Measurements from ENCODE around the gene ATP8B1. TPM values are rescaled to one million over a fixed set of nuclear protein-coding genes. Genes with fewer than 3 reads are reported as not detected.
A peak's percentile ranks its signal among the peaks of the same experiment; 100 is the strongest.

The ATP8B1 gene
- total and polyA plus RNA-seq, 9 of the 15 experiments (the other 6 are each of a cell fraction or from before 2014, with no cell fraction given) = 0.01 to 0.22 (median 0.03) TPM; not detected in 3

DNA sequence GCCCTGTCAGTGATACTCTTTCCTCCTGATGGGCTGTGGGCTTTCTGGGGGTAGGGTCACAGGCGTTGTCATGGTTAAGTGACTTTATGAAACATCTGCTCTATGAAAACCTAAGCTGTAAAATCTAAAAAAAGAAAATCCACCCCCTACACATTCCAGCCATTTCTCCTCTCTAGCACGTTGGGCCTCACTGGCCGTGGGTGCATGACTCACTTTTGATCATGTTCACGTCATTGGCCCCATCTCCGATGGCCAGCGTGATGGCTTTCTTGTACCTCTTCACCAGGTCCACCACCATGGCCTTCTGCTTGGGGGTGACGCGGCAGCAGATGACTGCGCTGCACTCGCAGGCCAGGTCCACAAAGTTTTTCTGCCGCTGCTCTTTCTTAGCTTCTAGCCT is 142.2 kb downstream of the ATP8B1 start:
- Histone ChIP-seq H2AFZ (ENCODE audit: low read depth, low read length) (peak overlapping the region; percentile 76), H3K27ac (ENCODE audit: extremely low read depth, low read depth, low read length) (peak overlapping the region; percentile 22; the same call in 1 of the 3 replicates), H3K9me3 (replicated peaks; ENCODE audit: control insufficient read depth, insufficient read depth, low read depth, low read length) (no peaks in the 10 kb centered on the region), H3K4me2 (ENCODE audit: insufficient read depth, low read length) (no peak overlapping the region), H3K4me1 (replicated peaks in 1 of 2; ENCODE audit: control insufficient read depth in 2 of 2, insufficient read depth in 2 of 2, low read length in 2 of 2) (peaks cover 10 to 28% of the 10 kb centered on the region in 2 experiments; a peak in 4 of 5 replicates), H3K36me3 (ENCODE audit: control insufficient read depth, insufficient read depth, low read length) (no peaks in the 10 kb centered on the region), H3K27me3 (ENCODE audit: control insufficient read depth in 2 of 2, insufficient read depth in 2 of 2, low read length in 2 of 2) (no peaks in the 10 kb centered on the region), H4K20me1 (replicated peaks; ENCODE audit: control insufficient read depth, insufficient read depth, low read length) (no peaks in the 10 kb centered on the region), H3K79me2 (ENCODE audit: control insufficient read depth, insufficient read depth, low read length) (no peaks in the 10 kb centered on the region), H3K9me1 (ENCODE audit: control insufficient read depth, insufficient read depth, low read length) (no peaks in the 10 kb centered on the region), H3K9ac (ENCODE audit: insufficient read depth in 1 of 2, low read depth in 2 of 2, low read length in 2 of 2) (no peak overlapping the region), H3K4me3 (no peak overlapping the region)
- no TSS peak for BruUV-seq (replicated peaks)
- CTCF ChIA-PET (ENCODE audit: low intra/inter-chr PET ratio) = no interaction called here
- 31% methylated on average over 7 of the region's 11 CpGs for WGBS (ENCODE audit: insufficient coverage, low coverage, missing lambda C conversion rate)
- intact Hi-C loops (cut with micrococcal nuclease) (no loop called here), in situ Hi-C loops (cut with MboI) (no loop called here)
- FAIRE-seq = peak; percentile 71
- peak; percentile 30; the same call in 1 of the 3 replicates for ATAC-seq
- DNase-seq (ENCODE audit: extremely low read depth in 1 of 4, low spot score in 3 of 4) = peak; percentile 21 to 63 (median 32)
- POLR2A ChIA-PET = interaction anchor here (1.0 kb wide), 1 partner anchor 46 kb away, joined by 3 read pairs; no protein-coding TSS in a partner anchor
- TF ChIP-seq SETDB1 (IDR thresholded peaks at IDR 0.05; ENCODE audit: low read length) = no peak
- TF ChIP-seq, protein P1, sequence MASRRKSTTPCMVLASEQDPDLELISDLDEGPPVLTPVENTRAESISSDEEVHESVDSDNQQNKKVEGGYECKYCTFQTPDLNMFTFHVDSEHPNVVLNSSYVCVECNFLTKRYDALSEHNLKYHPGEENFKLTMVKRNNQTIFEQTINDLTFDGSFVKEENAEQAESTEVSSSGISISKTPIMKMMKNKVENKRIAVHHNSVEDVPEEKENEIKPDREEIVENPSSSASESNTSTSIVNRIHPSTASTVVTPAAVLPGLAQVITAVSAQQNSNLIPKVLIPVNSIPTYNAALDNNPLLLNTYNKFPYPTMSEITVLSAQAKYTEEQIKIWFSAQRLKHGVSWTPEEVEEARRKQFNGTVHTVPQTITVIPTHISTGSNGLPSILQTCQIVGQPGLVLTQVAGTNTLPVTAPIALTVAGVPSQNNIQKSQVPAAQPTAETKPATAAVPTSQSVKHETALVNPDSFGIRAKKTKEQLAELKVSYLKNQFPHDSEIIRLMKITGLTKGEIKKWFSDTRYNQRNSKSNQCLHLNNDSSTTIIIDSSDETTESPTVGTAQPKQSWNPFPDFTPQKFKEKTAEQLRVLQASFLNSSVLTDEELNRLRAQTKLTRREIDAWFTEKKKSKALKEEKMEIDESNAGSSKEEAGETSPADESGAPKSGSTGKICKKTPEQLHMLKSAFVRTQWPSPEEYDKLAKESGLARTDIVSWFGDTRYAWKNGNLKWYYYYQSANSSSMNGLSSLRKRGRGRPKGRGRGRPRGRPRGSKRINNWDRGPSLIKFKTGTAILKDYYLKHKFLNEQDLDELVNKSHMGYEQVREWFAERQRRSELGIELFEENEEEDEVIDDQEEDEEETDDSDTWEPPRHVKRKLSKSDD (conservative IDR thresholded peaks at IDR 0.05; ENCODE audit: low read length) = no peak
- TF ChIP-seq, protein P2, sequence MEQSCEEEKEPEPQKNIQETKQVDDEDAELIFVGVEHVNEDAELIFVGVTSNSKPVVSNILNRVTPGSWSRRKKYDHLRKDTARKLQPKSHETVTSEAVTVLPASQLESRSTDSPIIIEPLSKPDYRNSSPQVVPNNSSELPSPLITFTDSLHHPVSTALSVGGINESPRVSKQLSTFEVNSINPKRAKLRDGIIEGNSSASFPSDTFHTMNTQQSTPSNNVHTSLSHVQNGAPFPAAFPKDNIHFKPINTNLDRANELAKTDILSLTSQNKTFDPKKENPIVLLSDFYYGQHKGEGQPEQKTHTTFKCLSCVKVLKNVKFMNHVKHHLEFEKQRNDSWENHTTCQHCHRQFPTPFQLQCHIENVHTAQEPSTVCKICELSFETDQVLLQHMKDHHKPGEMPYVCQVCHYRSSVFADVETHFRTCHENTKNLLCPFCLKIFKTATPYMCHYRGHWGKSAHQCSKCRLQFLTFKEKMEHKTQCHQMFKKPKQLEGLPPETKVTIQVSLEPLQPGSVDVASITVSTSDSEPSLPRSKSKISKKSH (CRISPR knock-in tag; IDR thresholded peaks at IDR 0.05) = no peak
- no peak for TF ChIP-seq FUS (optimal IDR thresholded peaks at IDR 0.05; ENCODE audit: low read depth, low read length)
- no peak for TF ChIP-seq TSC22D4 (tag; IDR thresholded peaks at IDR 0.05)
- TF ChIP-seq, protein P3, sequence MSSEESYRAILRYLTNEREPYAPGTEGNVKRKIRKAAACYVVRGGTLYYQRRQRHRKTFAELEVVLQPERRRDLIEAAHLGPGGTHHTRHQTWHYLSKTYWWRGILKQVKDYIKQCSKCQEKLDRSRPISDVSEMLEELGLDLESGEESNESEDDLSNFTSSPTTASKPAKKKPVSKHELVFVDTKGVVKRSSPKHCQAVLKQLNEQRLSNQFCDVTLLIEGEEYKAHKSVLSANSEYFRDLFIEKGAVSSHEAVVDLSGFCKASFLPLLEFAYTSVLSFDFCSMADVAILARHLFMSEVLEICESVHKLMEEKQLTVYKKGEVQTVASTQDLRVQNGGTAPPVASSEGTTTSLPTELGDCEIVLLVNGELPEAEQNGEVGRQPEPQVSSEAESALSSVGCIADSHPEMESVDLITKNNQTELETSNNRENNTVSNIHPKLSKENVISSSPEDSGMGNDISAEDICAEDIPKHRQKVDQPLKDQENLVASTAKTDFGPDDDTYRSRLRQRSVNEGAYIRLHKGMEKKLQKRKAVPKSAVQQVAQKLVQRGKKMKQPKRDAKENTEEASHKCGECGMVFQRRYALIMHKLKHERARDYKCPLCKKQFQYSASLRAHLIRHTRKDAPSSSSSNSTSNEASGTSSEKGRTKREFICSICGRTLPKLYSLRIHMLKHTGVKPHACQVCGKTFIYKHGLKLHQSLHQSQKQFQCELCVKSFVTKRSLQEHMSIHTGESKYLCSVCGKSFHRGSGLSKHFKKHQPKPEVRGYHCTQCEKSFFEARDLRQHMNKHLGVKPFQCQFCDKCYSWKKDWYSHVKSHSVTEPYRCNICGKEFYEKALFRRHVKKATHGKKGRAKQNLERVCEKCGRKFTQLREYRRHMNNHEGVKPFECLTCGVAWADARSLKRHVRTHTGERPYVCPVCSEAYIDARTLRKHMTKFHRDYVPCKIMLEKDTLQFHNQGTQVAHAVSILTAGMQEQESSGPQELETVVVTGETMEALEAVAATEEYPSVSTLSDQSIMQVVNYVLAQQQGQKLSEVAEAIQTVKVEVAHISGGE (CRISPR knock-in tag; IDR thresholded peaks at IDR 0.05) = no peak
- no peak for TF ChIP-seq TBL1XR1 (IDR thresholded peaks at IDR 0.05; ENCODE audit: low read length in 2 of 2)
- no peak for TF ChIP-seq ZC3H11A (IDR thresholded peaks at IDR 0.05; ENCODE audit: low read depth, low read length)
- TF ChIP-seq ETV6 (IDR thresholded peaks at IDR 0.05; ENCODE audit: borderline replicate concordance in 1 of 2, low read depth in 2 of 2, low read length in 1 of 2) = no peak
- no peak for TF ChIP-seq ETV6 (CRISPR knock-in tag; IDR thresholded peaks at IDR 0.05; ENCODE audit: borderline replicate concordance)
- TF ChIP-seq, protein P4, sequence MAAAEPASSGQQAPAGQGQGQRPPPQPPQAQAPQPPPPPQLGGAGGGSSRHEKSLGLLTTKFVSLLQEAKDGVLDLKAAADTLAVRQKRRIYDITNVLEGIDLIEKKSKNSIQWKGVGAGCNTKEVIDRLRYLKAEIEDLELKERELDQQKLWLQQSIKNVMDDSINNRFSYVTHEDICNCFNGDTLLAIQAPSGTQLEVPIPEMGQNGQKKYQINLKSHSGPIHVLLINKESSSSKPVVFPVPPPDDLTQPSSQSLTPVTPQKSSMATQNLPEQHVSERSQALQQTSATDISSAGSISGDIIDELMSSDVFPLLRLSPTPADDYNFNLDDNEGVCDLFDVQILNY (CRISPR knock-in tag; IDR thresholded peaks at IDR 0.05) = no peak
